K562 (cell line): Measurements from ENCODE around the gene ARHGAP10. TPM values are rescaled to one million over a fixed set of nuclear protein-coding genes. Genes with fewer than 3 reads are reported as not detected.

Experiments
- ATAC-seq: fragments of 200-7000 bp; cut with Tn5 transposase; 3 replicates; pipeline ENCODE4 v1.9.1; 2020; ENCODE audit warnings: moderate library complexity
- BruUV-seq: library from RNA; stranded (reverse); fragments of 400-500 nt; replicated peaks from 2 replicates; lab custom pipeline; 2021; lab: Mats Ljungman, UMichigan
- CTCF ChIA-PET: fragments of 300-600 bp; formaldehyde crosslinking; extraction: SDS; loops from one replicate; lab custom pipeline; 2021; ENCODE audit warnings: low intra/inter-chr PET ratio; lab: Yijun Ruan, JAX
- POLR2A ChIA-PET: fragments of 300-600, 350-650 bp; sonication (Branson Sonifier 250); formaldehyde crosslinking; extraction: SDS; loops from one replicate; lab custom pipeline; 2021; ENCODE audit warnings: antibody characterized with exemption, inconsistent platforms; lab: Yijun Ruan, JAX
- DNase-seq, 4 experiments: peaks; one replicate each; pipeline versions ENCODE4 v3.0.0 to v3.0.0-alpha.2; 2011 to 2018; ENCODE audit warnings: low spot score in 3 of 4, mixed read lengths in 3 of 4; ENCODE audit errors: extremely low read depth in 1 of 4
- FAIRE-seq: peaks from 2 replicates; lab custom pipeline; 2011; peaks lifted over from hg19 to GRCh38; lab: Jason Lieb, UNC
- H2AFZ ChIP-seq: 2 replicates; pipeline ENCODE4 v1.6.0; 2011; ENCODE audit warnings: low read depth, low read length, control low read depth, inconsistent platforms
- H3K27ac ChIP-seq: fragments of 200-600 bp; 3 replicates; pipeline ENCODE4 v1.8.0; 2011; ENCODE audit warnings: low read depth, mild to moderate bottlenecking, control low read depth, inconsistent platforms, low read length, moderate library complexity, mixed read lengths; ENCODE audit errors: extremely low read depth
- H3K27me3 ChIP-seq, 2 experiments: fragments of 300-600 bp in 1 of 2; 2 replicates in 1 of 2; 3 replicates in 1 of 2; pipeline versions ENCODE4 v1.6.0 to v1.8.0; 2011; ENCODE audit warnings: inconsistent platforms in 2 of 2, low read length in 2 of 2, mild to moderate bottlenecking in 1 of 2, mixed read lengths in 1 of 2, moderate library complexity in 1 of 2; ENCODE audit not compliant: control insufficient read depth in 2 of 2, insufficient read depth in 2 of 2
- H3K36me3 ChIP-seq: fragments of 300-600 bp; 3 replicates; pipeline ENCODE4 v1.8.0; 2011; ENCODE audit warnings: mild to moderate bottlenecking, low read length, inconsistent platforms; ENCODE audit not compliant: control insufficient read depth, insufficient read depth
- H3K4me1 ChIP-seq, 2 experiments: fragments of 200-600 bp in 1 of 2; replicated peaks in 1 of 2; 2 replicates in 1 of 2; 3 replicates in 1 of 2; pipeline versions ENCODE4 v1.5.1 to v1.8.0; 2011; ENCODE audit warnings: inconsistent platforms in 2 of 2, low read length in 2 of 2, mild to moderate bottlenecking in 1 of 2, mixed read lengths in 1 of 2, moderate library complexity in 1 of 2; ENCODE audit not compliant: control insufficient read depth in 2 of 2, insufficient read depth in 2 of 2
- H3K4me2 ChIP-seq: 2 replicates; pipeline ENCODE4 v1.6.1; 2011; ENCODE audit warnings: low read length, control low read depth, inconsistent platforms, mixed read lengths; ENCODE audit not compliant: insufficient read depth
- H3K4me3 ChIP-seq: fragments of 200-600 bp; sonication (generic), shearing (Covaris generic); 2 replicates; pipeline ENCODE4 v1.5.1; 2016; ENCODE audit warnings: control low read depth, inconsistent platforms
- H3K79me2 ChIP-seq: fragments of 200-600 bp; 3 replicates; pipeline ENCODE4 v1.8.0; 2011; ENCODE audit warnings: low read length, inconsistent platforms; ENCODE audit not compliant: control insufficient read depth, insufficient read depth
- H3K9ac ChIP-seq, 2 experiments: 2 replicates each; pipeline versions ENCODE4 v1.6.0 to v1.6.1; 2011; ENCODE audit warnings: low read depth in 2 of 2, low read length in 2 of 2, control low read depth in 1 of 2, inconsistent platforms in 1 of 2, mild to moderate bottlenecking in 1 of 2, mixed read lengths in 1 of 2; ENCODE audit not compliant: insufficient read depth in 1 of 2
- H3K9me1 ChIP-seq: one replicate; pipeline ENCODE4 v1.6.0; 2011; ENCODE audit warnings: inconsistent platforms, mild to moderate bottlenecking, low read length, moderate library complexity; ENCODE audit not compliant: control insufficient read depth, insufficient read depth
- H3K9me3 ChIP-seq: replicated peaks from 2 replicates; pipeline ENCODE4 v1.5.1; 2011; ENCODE audit warnings: low read depth, low read length, inconsistent platforms; ENCODE audit not compliant: control insufficient read depth, insufficient read depth
- H4K20me1 ChIP-seq: replicated peaks from 2 replicates; pipeline ENCODE4 v1.6.1; 2011; ENCODE audit warnings: low read length, inconsistent platforms, mixed read lengths; ENCODE audit not compliant: control insufficient read depth, insufficient read depth
- BACH1 ChIP-seq: fragments of 200-800 bp; sonication (Bioruptor generic); IDR thresholded peaks from 2 replicates; pipeline ENCODE4 v1.6.1; 2016; ENCODE audit warnings: missing genetic modification characterization, missing compliant biosample characterization
- BCLAF1 ChIP-seq, 2 experiments: fragments of 450-650 bp in 1 of 2; IDR thresholded peaks; 2 replicates each; pipeline ENCODE4 v1.6.1; 2011 to 2017; ENCODE audit warnings: low read depth in 2 of 2, antibody characterized with exemption in 1 of 2, borderline replicate concordance in 1 of 2, low read length in 1 of 2, mild to moderate bottlenecking in 1 of 2, mixed read lengths in 1 of 2; ENCODE audit not compliant: control insufficient read depth in 1 of 2
- CEBPG ChIP-seq, 3 experiments: fragments of 200-800 bp in 1 of 3; sonication (Bioruptor generic) in 1 of 3; sonication (generic) in 1 of 3; formaldehyde crosslinking in 1 of 3; IDR thresholded peaks in 2 of 3; conservative IDR thresholded peaks in 1 of 3; 2 replicates each; pipeline versions ENCODE4 v1.6.1 to v1.8.0; 2016 to 2022; ENCODE audit warnings: missing compliant biosample characterization in 2 of 3, missing genetic modification characterization in 2 of 3, mild to moderate bottlenecking in 1 of 3, missing genetic modification reagents in 1 of 3
- COPS2 ChIP-seq: fragments of 450-650 bp; conservative IDR thresholded peaks from 2 replicates; pipeline ENCODE4 v1.6.1; 2016; ENCODE audit warnings: mild to moderate bottlenecking, moderate library complexity
- E4F1 ChIP-seq: fragments of 250-450 bp; sonication (Bioruptor Pico); IDR thresholded peaks from 2 replicates; pipeline ENCODE4 v1.5.0; 2021; ENCODE audit warnings: mild to moderate bottlenecking, borderline replicate concordance
- EGR1 ChIP-seq: fragments of 450-650 bp; conservative IDR thresholded peaks from 2 replicates; pipeline ENCODE4 v1.6.1; 2017; ENCODE audit warnings: mild to moderate bottlenecking
- MBD1 ChIP-seq: fragments of 250-450 bp; sonication (Bioruptor Pico); IDR thresholded peaks from 2 replicates; pipeline ENCODE4 v1.8.0; 2022; ENCODE audit warnings: inconsistent platforms
- SLC30A9 ChIP-seq: fragments of 250-450 bp; sonication (Bioruptor Pico); IDR thresholded peaks from 2 replicates; pipeline ENCODE4 v1.8.0; 2022; ENCODE audit warnings: mild to moderate bottlenecking, moderate library complexity
- WGBS: fragments of 100-300 bp; shearing (Covaris generic); methylation state at CpG from one replicate; pipeline ENCODE4 v1.1.6; 2016; ENCODE audit warnings: low coverage, mixed read lengths; ENCODE audit not compliant: insufficient coverage; ENCODE audit errors: missing lambda C conversion rate; 5-methylcytosine and 5-hydroxymethylcytosine counted together
- in situ Hi-C: fragments of 300-500 bp; cut with MboI; formaldehyde crosslinking; loops from 4 replicates; pipeline ENCODE4 v1.15.0; 2018; ENCODE audit warnings: inconsistent platforms, mixed read lengths
- intact Hi-C: fragments of 100-400 bp; cut with micrococcal nuclease; formaldehyde crosslinking; loops from 2 replicates; pipeline ENCODE4 v1.14.2; 2022
- polyA plus RNA-seq, 8 experiments: library from polyadenylated mRNA; depleted of rRNA in 4 of 8; stranded (reverse) in 5 of 8; unstranded in 3 of 8; fragments of >200 nt; fragmentation: Nextera tagmentation in 2 of 8; fragmentation: Illumina TruSeq in 1 of 8; extraction: Ambion mirVana in 2 of 8; extraction: Trizol in 1 of 8; gene quantifications; 2 replicates each; pipeline versions ENCODE4 v1.2.1 to v1.2.3, GENCODE V29; 2011 to 2014; ENCODE audit warnings: inconsistent platforms in 1 of 8, missing spikeins in 1 of 8
- total RNA-seq, 7 experiments: library from RNA; depleted of rRNA in 6 of 7; stranded (reverse); fragments of >200 nt in 6 of 7; fragmentation: Illumina TruSeq in 2 of 7; extraction: Trizol in 2 of 7; gene quantifications; 2 replicates each; pipeline versions ENCODE4 v1.2.1 to v1.2.3, GENCODE V29; 2011 to 2021; ENCODE audit warnings: low replicate concordance in 1 of 7

ARHGAP10 gene
- total and polyA plus RNA-seq, 9 of the 15 experiments (the other 6 are each of a cell fraction or from before 2014, with no cell fraction given) = 0.03 to 0.22 (median 0.06) TPM; not detected in 3

GRCh38 chr4:147954850-147955249 is 223.0 kb downstream of the ARHGAP10 start:
- Histone ChIP-seq H3K36me3 (no peaks in the 10 kb centered on the region), H3K4me1 (no peaks in the 10 kb centered on the region), H3K9ac (no peak overlapping the region), H3K4me3 (no peak overlapping the region), H3K4me2 (no peak overlapping the region), H3K27ac (no peak overlapping the region), H3K27me3 (no peaks in the 10 kb centered on the region), H2AFZ (no peak overlapping the region), H3K9me3 (no peaks in the 10 kb centered on the region), H3K79me2 (no peaks in the 10 kb centered on the region), H3K9me1 (no peaks in the 10 kb centered on the region), H4K20me1 (no peaks in the 10 kb centered on the region)
- POLR2A ChIA-PET = no interaction called here
- TF ChIP-seq COPS2 = no peak
- TF ChIP-seq CEBPG (CRISPR knock-in tag; IDR thresholded peaks at IDR 0.05) = no peak
- TF ChIP-seq CEBPG (tag; conservative IDR thresholded peaks at IDR 0.05 in 1 of 2, IDR thresholded peaks at IDR 0.05 in 1 of 2) = no peak
- no peak for TF ChIP-seq EGR1
- TF ChIP-seq BCLAF1 (IDR thresholded peaks at IDR 0.05; ENCODE audit: borderline replicate concordance in 1 of 2, control insufficient read depth in 1 of 2, low read depth in 2 of 2, low read length in 1 of 2) = no peak
- no peak for TF ChIP-seq SLC30A9 (CRISPR knock-in tag)
- TF ChIP-seq E4F1 (CRISPR knock-in tag) = no peak
- no peak for TF ChIP-seq BACH1 (tag)
- TF ChIP-seq MBD1 (CRISPR knock-in tag) = no peak
- DNase-seq (no peak), FAIRE-seq (no peak), ATAC-seq (no peak)
- CTCF ChIA-PET = no interaction called here
- intact Hi-C loops (no loop called here), in situ Hi-C loops (no loop called here)
- WGBS = 0% methylated on average over 2 of the region's 2 CpGs
- no TSS peak for BruUV-seq
